C4-2B (cell line): ENCODE results near the gene ABHD3.

Source experiments
- H3K27ac ChIP-seq: fragments of 450-650 bp; 2 replicates; pipeline ENCODE4 v1.5.1; 2017
- CTCF ChIP-seq: fragments of 450-650 bp; conservative IDR thresholded peaks from 2 replicates; pipeline ENCODE4 v1.5.1; 2017; ENCODE audit warnings: mild to moderate bottlenecking
- ZFX ChIP-seq: fragments of 450-650 bp; IDR thresholded peaks from 2 replicates; pipeline ENCODE4 v1.6.1; 2017

The ABHD3 gene

GRCh38 chr18:21704603-21705364, at the start of gene ABHD3:
Gene ABHD3 (minus strand): TSS chr18:21704774. CDS start chr18:21704665, 109 bp downstream.
- peak within 1 kb of the TSS; percentile 81 for H3K27ac ChIP-seq
- TF ChIP-seq ZFX (peak; percentile 48), CTCF (peak; percentile 49; the same call in 1 of the 2 replicates)

GRCh38 chr18:21747764-21748693, 43.5 kb upstream of the ABHD3 start:
- H3K27ac ChIP-seq, result no peak overlapping the region
- no peak for TF ChIP-seq ZFX
- no peak for TF ChIP-seq CTCF

GRCh38 chr18:21747268-21747667, 42.7 kb upstream of the ABHD3 start:
- TF ChIP-seq ZFX (no peak), CTCF (no peak)
- no peak overlapping the region for H3K27ac ChIP-seq

GRCh38 chr18:21745231-21745630, 40.7 kb upstream of the ABHD3 start:
- no peak overlapping the region for H3K27ac ChIP-seq
- no peak for TF ChIP-seq ZFX
- TF ChIP-seq CTCF, result no peak

GRCh38 chr18:21743166-21743832, 38.7 kb upstream of the ABHD3 start:
- TF ChIP-seq CTCF (no peak), ZFX (no peak)
- H3K27ac ChIP-seq, result no peak overlapping the region

GRCh38 chr18:21742315-21742687, 37.7 kb upstream of the ABHD3 start:
- H3K27ac ChIP-seq, result no peak overlapping the region
- TF ChIP-seq ZFX (no peak), CTCF (no peak)
